ENCODE results near the gene GLRA2. TPM values are rescaled to one million over a fixed set of nuclear protein-coding genes. Genes with fewer than 3 reads are reported as not detected.

GLRA2 gene
- total RNA-seq = 1.6 TPM
- not detected for polyA plus RNA-seq

DNA sequence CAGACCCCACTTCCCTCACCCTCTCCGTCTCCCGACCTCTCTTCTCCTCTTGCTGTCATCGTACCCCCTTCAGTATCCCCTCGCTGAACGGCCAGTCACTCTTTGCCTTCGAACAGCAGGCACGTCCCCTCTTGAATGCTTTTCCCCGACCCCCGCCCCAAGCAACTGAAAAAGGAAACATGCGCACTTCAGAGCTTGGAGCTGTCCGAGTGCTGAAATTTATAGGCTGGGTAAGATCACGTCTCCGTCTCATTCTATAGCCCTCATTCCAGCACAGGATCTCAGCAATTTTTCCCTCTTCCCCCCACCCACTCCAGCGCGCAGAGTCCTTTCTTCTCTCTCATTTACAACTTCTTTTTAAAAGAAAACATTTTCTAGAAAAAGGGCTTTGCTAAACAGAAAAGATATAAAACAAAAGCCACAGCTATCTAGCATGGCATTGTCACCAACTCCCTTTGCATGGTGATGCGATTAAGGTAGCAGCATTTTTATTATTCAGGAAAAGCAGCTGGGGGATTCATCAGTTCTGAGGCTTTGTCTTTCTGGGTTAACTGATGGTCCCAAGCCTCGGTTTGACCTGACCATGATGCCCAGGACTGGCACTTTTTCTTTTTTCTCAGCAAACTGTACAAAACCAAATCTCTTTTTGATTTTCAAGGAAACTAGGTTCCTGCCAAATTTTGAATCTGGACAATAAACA lies at the start of gene GLRA2:
Gene GLRA2, plus strand, starts transcription at position 247 of the 700 bp plus-strand sequence. CDS start 522 bp downstream, outside the sequence.
- no peak within 1 kb of the TSS for H3K27ac ChIP-seq (ENCODE audit: low read depth)
- H3K4me3 ChIP-seq (ENCODE audit: low read depth, low read length) = no peak within 1 kb of the TSS
- H3K4me1 ChIP-seq (ENCODE audit: insufficient read depth) = no peaks in the 10 kb centered on the region
- no peaks in the 10 kb centered on the region for H3K36me3 ChIP-seq (ENCODE audit: insufficient read depth)
- DNase-seq (ENCODE audit: extremely low spot score) = no peak
- 5% methylated on average over 17 of the region's 17 CpGs for WGBS

DNA sequence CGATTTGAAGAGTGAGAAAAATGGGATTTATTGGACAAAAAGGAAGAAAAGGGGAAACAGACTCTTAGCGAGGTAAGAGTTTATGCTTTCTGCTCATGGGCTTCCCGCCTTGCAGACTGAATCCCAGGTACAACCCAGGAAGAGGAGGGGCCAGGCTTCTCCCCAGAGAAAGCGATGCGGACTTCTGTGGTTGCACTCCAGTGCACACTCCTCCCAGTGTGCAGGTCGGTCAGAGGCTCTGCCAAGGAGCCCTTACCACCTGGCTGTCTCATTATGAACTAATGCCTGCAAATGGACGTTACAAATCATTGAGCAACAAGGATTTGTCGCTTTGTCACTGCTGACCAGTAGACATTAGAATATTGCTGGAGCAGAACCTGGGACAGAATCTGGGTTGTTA lies 39.9 kb upstream of the GLRA2 start:
- DNase-seq (ENCODE audit: extremely low spot score) = no peak
- Histone ChIP-seq H3K36me3 (ENCODE audit: insufficient read depth) (no peaks in the 10 kb centered on the region), H3K4me3 (ENCODE audit: low read depth, low read length) (no peak overlapping the region), H3K4me1 (ENCODE audit: insufficient read depth) (no peaks in the 10 kb centered on the region), H3K27ac (ENCODE audit: low read depth) (no peak overlapping the region)
- 93% methylated on average over 8 of the region's 8 CpGs for WGBS

- Histone ChIP-seq H3K36me3 (ENCODE audit: insufficient read depth) (no peaks in the 10 kb centered on the region), H3K4me3 (ENCODE audit: low read depth, low read length) (no peak overlapping the region), H3K27ac (ENCODE audit: low read depth) (no peak overlapping the region), H3K4me1 (ENCODE audit: insufficient read depth) (no peaks in the 10 kb centered on the region)
- no peak for DNase-seq (ENCODE audit: extremely low spot score)
- WGBS = 76% methylated on average over 3 of the region's 3 CpGs
Measured at GRCh38 chrX:14491689-14492088, 37.6 kb upstream of the GLRA2 start.

DNA sequence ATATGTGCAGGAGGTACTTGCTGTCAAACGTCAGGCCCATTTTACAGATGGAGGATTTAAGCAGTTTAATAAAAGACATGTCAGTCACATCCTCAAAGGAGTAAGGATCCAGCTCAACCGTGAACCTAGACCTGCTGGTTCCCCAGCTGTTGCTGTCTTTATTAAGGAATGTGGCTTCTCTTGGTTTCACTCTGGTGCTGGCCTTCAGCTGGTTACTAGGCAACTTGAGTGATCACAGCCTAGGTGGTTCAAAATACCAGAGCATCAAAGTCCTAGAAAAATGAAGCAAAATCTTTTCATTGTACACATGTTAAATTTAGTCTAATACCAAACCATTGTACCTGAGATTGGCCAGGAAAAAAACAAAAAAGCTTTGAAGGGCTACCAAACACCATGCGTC lies 32.7 kb upstream of the GLRA2 start:
- WGBS = 31% methylated on average over 3 of the region's 3 CpGs
- no peak for DNase-seq (ENCODE audit: extremely low spot score)
- Histone ChIP-seq H3K36me3 (ENCODE audit: insufficient read depth) (no peaks in the 10 kb centered on the region), H3K27ac (ENCODE audit: low read depth) (no peak overlapping the region), H3K4me1 (ENCODE audit: insufficient read depth) (no peaks in the 10 kb centered on the region), H3K4me3 (ENCODE audit: low read depth, low read length) (no peak overlapping the region)

GRCh38 chrX:14497184-14497666 lies 32.1 kb upstream of the GLRA2 start:
- 2% methylated on average over 4 of the region's 4 CpGs for whole genome bisulfite sequencing
- H3K4me1 ChIP-seq (ENCODE audit: insufficient read depth) = no peaks in the 10 kb centered on the region
- peak overlapping the region; percentile 18 for H3K4me3 ChIP-seq (ENCODE audit: low read depth, low read length)
- H3K36me3 ChIP-seq (ENCODE audit: insufficient read depth) = no peaks in the 10 kb centered on the region
- no peak overlapping the region for H3K27ac ChIP-seq (ENCODE audit: low read depth)
- DNase-seq (ENCODE audit: extremely low spot score) = no peak

GRCh38 chrX:14501327-14501726 lies 28.0 kb upstream of the GLRA2 start:
- Histone ChIP-seq H3K27ac (ENCODE audit: low read depth) (no peak overlapping the region), H3K4me3 (ENCODE audit: low read depth, low read length) (no peak overlapping the region), H3K4me1 (ENCODE audit: insufficient read depth) (no peaks in the 10 kb centered on the region), H3K36me3 (ENCODE audit: insufficient read depth) (no peaks in the 10 kb centered on the region)
- DNase-seq (ENCODE audit: extremely low spot score) = no peak
- WGBS = 36% methylated on average over 5 of the region's 5 CpGs

- Histone ChIP-seq H3K4me1 (ENCODE audit: insufficient read depth) (no peaks in the 10 kb centered on the region), H3K4me3 (ENCODE audit: low read depth, low read length) (no peak overlapping the region), H3K36me3 (ENCODE audit: insufficient read depth) (no peaks in the 10 kb centered on the region), H3K27ac (ENCODE audit: low read depth) (no peak overlapping the region)
- no peak for DNase-seq (ENCODE audit: extremely low spot score)
- 70% methylated on average over 1 of the region's 1 CpG for WGBS
Measured at GRCh38 chrX:14504960-14505538, 24.3 kb upstream of the GLRA2 start.

GRCh38 chrX:14505648-14506047 lies 23.7 kb upstream of the GLRA2 start:
- no peaks in the 10 kb centered on the region for H3K4me1 ChIP-seq (ENCODE audit: insufficient read depth)
- H3K27ac ChIP-seq (ENCODE audit: low read depth) = no peak overlapping the region
- DNase-seq (ENCODE audit: extremely low spot score) = peak; percentile 28
- H3K36me3 ChIP-seq (ENCODE audit: insufficient read depth) = no peaks in the 10 kb centered on the region
- WGBS = 30% methylated on average over 1 of the region's 1 CpG
- no peak overlapping the region for H3K4me3 ChIP-seq (ENCODE audit: low read depth, low read length)

DNA sequence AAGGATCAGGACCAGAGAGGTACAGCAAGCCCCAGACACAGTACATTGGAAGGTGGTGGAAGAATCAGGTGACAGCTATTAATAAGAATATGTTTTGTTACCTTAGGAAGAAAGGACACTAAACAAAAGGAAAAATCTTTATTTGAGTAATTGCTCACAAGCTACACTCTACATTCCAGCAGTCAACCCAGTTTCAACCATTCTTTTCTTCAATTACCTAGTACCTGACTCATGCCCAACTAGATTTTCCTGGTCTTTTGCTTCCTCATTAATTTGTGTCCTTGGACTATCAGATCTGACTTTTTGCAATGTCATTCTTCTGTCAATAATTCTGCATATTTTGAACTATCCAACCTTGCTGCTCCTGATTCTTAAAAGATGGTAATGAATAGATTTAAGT lies 22.5 kb upstream of the GLRA2 start:
- no peak for DNase-seq (ENCODE audit: extremely low spot score)
- H3K36me3 ChIP-seq (ENCODE audit: insufficient read depth) = no peaks in the 10 kb centered on the region
- H3K4me3 ChIP-seq (ENCODE audit: low read depth, low read length) = no peak overlapping the region
- H3K27ac ChIP-seq (ENCODE audit: low read depth) = peak overlapping the region; percentile 10
- no peaks in the 10 kb centered on the region for H3K4me1 ChIP-seq (ENCODE audit: insufficient read depth)

DNA sequence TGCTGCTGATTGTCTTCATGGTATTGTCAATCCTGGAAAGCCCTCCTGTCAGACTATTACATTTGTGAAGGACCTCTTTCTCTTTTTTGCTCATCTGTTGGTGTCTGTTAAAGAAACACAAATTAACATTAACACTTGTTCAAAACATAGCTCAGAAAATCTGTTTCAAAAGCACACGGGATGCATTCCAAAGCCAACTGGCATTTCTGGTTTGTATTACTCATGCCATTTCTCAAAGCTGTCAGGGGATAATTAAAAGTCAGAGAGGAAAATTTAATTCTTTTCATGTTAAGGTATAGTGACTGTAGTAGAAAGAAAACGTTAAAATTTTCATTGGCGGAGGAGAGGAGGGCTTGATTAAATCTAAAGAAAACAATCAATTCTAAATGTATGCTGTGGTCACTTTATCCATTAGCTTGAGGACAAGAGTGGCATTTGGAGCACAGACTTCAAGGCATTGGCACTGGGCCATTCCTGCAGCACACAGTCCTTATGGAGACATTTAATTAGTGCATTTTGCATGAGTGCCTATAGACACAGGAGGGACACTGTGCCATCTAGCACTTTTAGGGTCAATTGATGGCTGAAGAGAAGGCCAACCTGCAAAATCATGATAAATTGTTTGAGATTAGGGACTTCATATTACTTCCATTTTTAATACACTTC lies 21.2 kb upstream of the GLRA2 start:
- no peak overlapping the region for H3K4me3 ChIP-seq (ENCODE audit: low read depth, low read length)
- H3K4me1 ChIP-seq (ENCODE audit: insufficient read depth) = no peaks in the 10 kb centered on the region
- no peaks in the 10 kb centered on the region for H3K36me3 ChIP-seq (ENCODE audit: insufficient read depth)
- DNase-seq (ENCODE audit: extremely low spot score) = no peak
- WGBS = 32% methylated on average over 3 of the region's 3 CpGs
- no peak overlapping the region for H3K27ac ChIP-seq (ENCODE audit: low read depth)

GRCh38 chrX:14509325-14510057 lies 19.8 kb upstream of the GLRA2 start:
- no peak overlapping the region for H3K27ac ChIP-seq (ENCODE audit: low read depth)
- DNase-seq (ENCODE audit: extremely low spot score) = no peak
- H3K4me3 ChIP-seq (ENCODE audit: low read depth, low read length) = no peak overlapping the region
- H3K36me3 ChIP-seq (ENCODE audit: insufficient read depth) = no peaks in the 10 kb centered on the region
- WGBS = 69% methylated on average over 4 of the region's 4 CpGs
- no peaks in the 10 kb centered on the region for H3K4me1 ChIP-seq (ENCODE audit: insufficient read depth)

GRCh38 chrX:14528629-14529289 lies 577 bp upstream of the GLRA2 start:
- peak; percentile 33 for DNase-seq (ENCODE audit: extremely low spot score)
- WGBS = 10% methylated on average over 14 of the region's 14 CpGs
- no peaks in the 10 kb centered on the region for H3K36me3 ChIP-seq (ENCODE audit: insufficient read depth)
- no peak overlapping the region for H3K4me3 ChIP-seq (ENCODE audit: low read depth, low read length)
- no peak overlapping the region for H3K27ac ChIP-seq (ENCODE audit: low read depth)
- H3K4me1 ChIP-seq (ENCODE audit: insufficient read depth) = no peaks in the 10 kb centered on the region

DNA sequence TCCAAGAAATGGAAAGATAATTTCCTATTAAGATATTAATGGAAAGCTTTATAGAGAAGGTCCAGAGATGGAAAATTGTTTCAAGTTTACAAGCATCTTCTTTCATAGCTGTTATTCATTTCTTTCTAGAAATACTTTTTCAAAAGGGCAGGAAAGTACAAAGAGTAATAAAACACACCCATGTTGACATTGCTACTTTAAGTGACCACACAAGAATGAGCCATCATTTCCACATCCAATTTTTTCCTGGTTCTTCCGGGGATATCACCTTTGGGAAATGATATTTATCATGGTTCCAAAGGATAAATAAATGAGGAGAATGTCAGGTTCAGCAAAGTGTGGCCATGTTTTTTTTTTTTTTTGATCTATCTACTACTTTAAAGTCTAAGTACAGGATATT lies 4.5 kb downstream of the GLRA2 start:
- no peak for DNase-seq (ENCODE audit: extremely low spot score)
- Histone ChIP-seq H3K36me3 (ENCODE audit: insufficient read depth) (no peaks in the 10 kb centered on the region), H3K4me3 (ENCODE audit: low read depth, low read length) (no peak overlapping the region), H3K27ac (ENCODE audit: low read depth) (no peak overlapping the region), H3K4me1 (ENCODE audit: insufficient read depth) (no peaks in the 10 kb centered on the region)
- whole genome bisulfite sequencing = 89% methylated on average over 1 of the region's 1 CpG
